Measurements from ENCODE around the gene FBLN2.

FBLN2 gene

DNA sequence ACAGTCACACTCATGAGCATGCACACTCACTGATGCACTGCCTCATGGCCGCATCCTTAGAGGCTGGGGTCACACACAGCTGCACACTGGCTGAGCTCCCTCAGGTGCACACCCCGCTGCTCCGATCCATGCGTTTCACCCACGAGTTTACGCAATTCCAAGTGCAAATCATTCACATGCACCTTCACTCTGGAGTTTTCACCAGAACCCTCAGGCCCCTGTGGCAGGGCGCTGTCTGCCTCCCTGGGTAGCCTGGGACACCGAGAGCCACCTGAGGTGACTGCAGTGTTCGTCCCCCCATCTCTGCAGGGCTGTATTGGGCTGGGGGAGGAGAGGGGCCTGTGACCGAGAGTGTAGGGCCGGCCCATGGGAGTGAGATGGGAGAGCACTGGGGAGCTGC lies 134.8 kb downstream of the FBLN2 start:
- DNase-seq = no peak
- peaks cover 5% of the 10 kb centered on the region for H3K27me3 Mint-ChIP-seq
- H3K27ac Mint-ChIP-seq = no peak overlapping the region

GRCh38 chr3:13684350-13684749 lies 135.4 kb downstream of the FBLN2 start:
- DNase-seq (no peak), ATAC-seq (no peak)
- H3K4me3 Mint-ChIP-seq = no peak overlapping the region
- H3K9me3 Mint-ChIP-seq = no peaks in the 10 kb centered on the region
- H3K27me3 Mint-ChIP-seq = peaks cover 5% of the 10 kb centered on the region
- no peak overlapping the region for H3K27ac Mint-ChIP-seq
- no peaks in the 10 kb centered on the region for H3K36me3 Mint-ChIP-seq (ENCODE audit: low read depth)
- H3K4me1 Mint-ChIP-seq = no peaks in the 10 kb centered on the region

More for the DNA sequence above, 134.8 kb downstream of the FBLN2 start:
- no peak for ATAC-seq
- H3K36me3 Mint-ChIP-seq (ENCODE audit: low read depth) = no peaks in the 10 kb centered on the region
- no peaks in the 10 kb centered on the region for H3K9me3 Mint-ChIP-seq
- no peak overlapping the region for H3K4me3 Mint-ChIP-seq
- no peaks in the 10 kb centered on the region for H3K4me1 Mint-ChIP-seq

- no peak for ATAC-seq
- Mint-ChIP-seq H3K4me3 (no peak overlapping the region), H3K4me1 (no peaks in the 10 kb centered on the region), H3K36me3 (ENCODE audit: low read depth) (no peaks in the 10 kb centered on the region), H3K9me3 (no peaks in the 10 kb centered on the region), H3K27ac (no peak overlapping the region), H3K27me3 (peaks cover 5% of the 10 kb centered on the region)
- no peak for DNase-seq
Observed at GRCh38 chr3:13684854-13685253, 135.9 kb downstream of the FBLN2 start.

DNA sequence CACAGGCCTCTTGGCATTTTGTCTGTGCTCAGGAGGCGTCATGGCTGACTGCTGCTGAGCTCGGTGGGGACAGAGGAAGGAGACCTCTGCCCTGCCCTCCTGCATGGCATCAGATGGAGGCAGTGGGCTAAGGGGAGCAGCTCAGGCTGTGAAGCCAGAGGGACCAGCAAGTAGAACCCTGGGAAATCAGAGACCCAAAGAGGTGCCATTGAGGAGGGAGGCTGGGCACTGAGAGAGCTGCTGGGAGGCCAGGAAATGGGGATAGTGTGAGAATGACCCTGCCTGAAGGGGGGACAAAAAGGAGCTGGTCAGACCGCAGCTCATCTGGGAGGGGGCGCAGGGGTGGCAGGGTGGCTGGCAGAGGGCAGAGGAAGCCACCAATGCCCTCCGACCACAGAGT lies 136.8 kb downstream of the FBLN2 start:
- H3K36me3 Mint-ChIP-seq (ENCODE audit: low read depth) = no peaks in the 10 kb centered on the region
- H3K27ac Mint-ChIP-seq = no peak overlapping the region
- no peak for ATAC-seq

DNA sequence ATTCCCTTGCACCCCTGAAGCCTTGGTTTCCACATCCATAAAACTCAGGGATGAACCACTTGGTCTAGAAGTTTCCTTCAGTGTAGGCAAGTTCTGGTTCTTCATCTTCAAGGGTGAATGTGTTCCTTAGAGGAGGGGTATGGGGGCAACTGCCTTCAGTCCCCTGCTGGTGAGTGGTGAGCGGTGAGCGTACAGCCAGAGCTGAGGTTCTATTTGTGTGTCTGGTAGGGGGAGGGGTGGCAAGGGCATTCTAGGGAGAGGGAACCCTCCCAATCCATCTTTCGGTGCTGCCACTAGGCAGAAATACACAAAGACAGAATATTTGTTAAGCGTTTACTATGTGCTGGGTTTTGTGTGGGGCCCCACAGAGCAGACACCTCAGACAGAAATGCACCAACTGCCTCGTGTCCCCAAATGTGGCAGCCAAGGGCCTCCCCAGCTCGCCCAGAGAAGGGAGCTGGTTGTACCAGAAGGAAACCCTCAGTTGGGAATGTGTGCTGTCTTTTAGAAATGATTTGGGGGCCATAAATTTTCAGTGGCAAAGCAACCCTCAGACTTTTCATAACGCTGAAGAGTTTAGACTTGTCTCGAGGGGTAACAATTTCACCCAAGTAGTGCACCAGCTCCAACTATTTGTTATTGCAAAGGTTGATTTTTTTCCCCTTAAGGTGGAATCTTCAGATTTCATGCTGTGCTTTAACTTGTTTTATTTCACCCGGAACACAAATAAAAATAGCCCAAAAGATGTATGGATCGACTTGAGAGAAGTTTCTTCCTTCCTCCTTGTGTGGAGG lies 137.6 kb downstream of the FBLN2 start:
- ATAC-seq = no peak

More for the DNA sequence above, 136.8 kb downstream of the FBLN2 start:
- no peaks in the 10 kb centered on the region for H3K4me1 Mint-ChIP-seq
- H3K4me3 Mint-ChIP-seq = no peak overlapping the region
- no peaks in the 10 kb centered on the region for H3K9me3 Mint-ChIP-seq
- no peak for DNase-seq
- H3K27me3 Mint-ChIP-seq = peaks cover 2% of the 10 kb centered on the region

DNA sequence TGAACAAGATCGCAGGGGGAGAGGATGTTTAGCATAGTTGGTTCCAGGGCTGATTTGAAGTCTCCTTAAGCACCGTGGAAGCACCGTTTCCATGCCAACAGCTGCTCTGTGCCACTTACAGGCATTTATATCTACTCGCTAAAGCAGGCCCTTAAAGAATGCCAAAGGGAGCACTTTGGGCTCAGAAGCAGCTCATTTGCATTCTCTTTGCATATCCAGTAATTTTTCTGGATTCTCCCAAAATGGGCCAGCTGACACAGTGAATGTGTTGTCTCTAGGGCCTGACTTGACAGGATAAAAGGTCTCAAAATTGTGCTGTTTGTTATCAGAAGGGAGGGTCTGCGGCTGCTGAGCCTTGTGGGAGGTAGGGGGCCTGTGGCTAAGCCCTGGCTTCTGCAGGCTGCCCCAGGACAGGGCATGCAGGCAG lies 138.6 kb downstream of the FBLN2 start:
- H3K36me3 Mint-ChIP-seq (ENCODE audit: low read depth) = no peaks in the 10 kb centered on the region
- no peak for DNase-seq
- no peaks in the 10 kb centered on the region for H3K9me3 Mint-ChIP-seq
- H3K27ac Mint-ChIP-seq = no peak overlapping the region
- H3K4me3 Mint-ChIP-seq = no peak overlapping the region
- peaks cover 2% of the 10 kb centered on the region for H3K27me3 Mint-ChIP-seq
- no peak for ATAC-seq
- H3K4me1 Mint-ChIP-seq = no peaks in the 10 kb centered on the region

More for the DNA sequence above, 137.6 kb downstream of the FBLN2 start:
- H3K9me3 Mint-ChIP-seq = no peaks in the 10 kb centered on the region
- H3K4me3 Mint-ChIP-seq = no peak overlapping the region
- H3K27me3 Mint-ChIP-seq = peaks cover 2% of the 10 kb centered on the region
- no peak overlapping the region for H3K27ac Mint-ChIP-seq
- H3K4me1 Mint-ChIP-seq = no peaks in the 10 kb centered on the region
- H3K36me3 Mint-ChIP-seq (ENCODE audit: low read depth) = no peaks in the 10 kb centered on the region
- DNase-seq = no peak
